ENCODE results near the gene TYROBP. TPM values are rescaled to one million over a fixed set of nuclear protein-coding genes. Genes with fewer than 3 reads are reported as not detected.
"Not testable (repeated sequence)": the region's sequence is repeated elsewhere in the genome, so short reads cannot be mapped to it uniquely, and the experiment has no call there.

The TYROBP gene
- total and polyA plus RNA-seq, 8 donors, result 12.3 to 407 (median 14.1) TPM

- ATAC-seq (no peak), DNase-seq (peak in 1 of 4 donors; percentile 54)
- Histone ChIP-seq H3K9me3 (no peaks in the 10 kb centered on the region), H3K36me3 (peaks cover 0 to 52% of the 10 kb centered on the region in 2 donors), H3K4me3 (peak overlapping the region; percentile 68 to 80), H3K27ac (peak overlapping the region; percentile 91 to 96), H3K27me3 (no peaks in the 10 kb centered on the region), H3K4me1 (peaks cover 13 to 52% of the 10 kb centered on the region in 2 donors)
- intact Hi-C loops (cut with DNase I), result no loop called here
- TF ChIP-seq CTCF (IDR thresholded peaks at IDR 0.05), result no peak
These were observed 10.2 kb downstream of the TYROBP start for GRCh38 chr19:35897706-35898451.

DNA sequence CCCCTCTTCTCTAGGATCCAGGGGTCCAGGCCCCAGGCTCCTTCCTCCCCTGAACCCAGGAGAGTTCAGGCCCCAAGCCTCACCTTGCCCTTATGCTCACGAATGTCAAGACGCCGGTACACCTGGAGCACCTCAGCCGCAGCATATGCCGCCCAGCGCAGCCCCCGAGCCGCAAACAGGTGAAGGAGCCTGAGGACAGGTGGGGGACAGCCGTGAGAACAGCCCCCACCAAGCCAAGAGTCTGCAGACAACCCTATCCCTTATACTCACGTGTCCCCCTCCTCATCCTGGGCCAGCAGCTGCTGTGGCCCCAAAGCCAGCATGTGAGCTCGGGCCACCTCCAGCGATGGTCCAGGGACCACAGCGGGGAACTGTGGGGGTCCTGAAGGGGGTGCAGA is 11.5 kb downstream of the TYROBP start:
- Histone ChIP-seq H3K9me3 (no peaks in the 10 kb centered on the region), H3K36me3 (peaks cover 0 to 64% of the 10 kb centered on the region in 2 donors), H3K27ac (no peak overlapping the region), H3K27me3 (no peaks in the 10 kb centered on the region), H3K4me3 (no peak overlapping the region), H3K4me1 (peaks cover 13 to 40% of the 10 kb centered on the region in 2 donors)
- ATAC-seq (no peak), DNase-seq (peak in 1 of 4 donors; percentile 66)
- intact Hi-C loops (cut with DNase I), result no loop called here
- TF ChIP-seq CTCF (IDR thresholded peaks at IDR 0.05), result no peak

DNA sequence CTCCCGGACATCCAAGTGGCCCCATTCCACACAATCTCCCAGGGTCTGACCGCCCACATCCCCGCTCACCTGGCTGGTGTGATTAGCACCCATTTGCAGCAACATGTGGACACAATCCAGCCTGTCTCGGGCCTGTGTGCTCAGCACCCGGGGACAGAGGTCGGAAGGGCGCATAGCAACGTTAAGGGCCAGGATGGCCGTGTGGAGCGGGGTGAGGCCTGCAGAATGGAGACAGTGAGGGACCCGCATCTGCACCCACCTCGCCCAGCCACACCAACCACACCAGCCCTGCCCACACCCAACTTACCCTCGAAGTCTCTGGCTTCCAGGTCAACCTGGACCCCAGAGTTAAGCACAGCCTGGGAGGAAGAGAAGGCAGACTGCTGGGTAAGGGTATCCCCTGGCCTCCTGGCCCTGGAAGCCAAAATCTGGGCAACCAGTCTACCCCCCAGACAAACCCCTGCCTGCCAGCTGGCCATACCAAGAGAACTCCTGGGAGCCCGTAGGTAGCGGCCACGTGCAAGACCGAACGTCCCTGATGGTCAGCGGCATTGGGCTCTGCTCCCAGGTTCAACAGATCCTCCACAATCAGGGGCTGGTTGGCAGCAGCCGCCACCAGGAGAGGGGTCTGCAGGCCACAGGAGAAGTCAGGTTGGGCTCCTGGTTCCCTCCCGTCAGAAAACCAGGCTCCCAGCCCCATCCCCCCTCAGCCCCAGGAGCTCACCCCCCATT is 12.0 kb downstream of the TYROBP start:
- H3K27me3 ChIP-seq, result no peaks in the 10 kb centered on the region
- intact Hi-C loops (cut with DNase I), result no loop called here
- H3K4me3 ChIP-seq, result no peak overlapping the region
- peak in 1 of 4 donors; percentile 68 for DNase-seq
- H3K4me1 ChIP-seq, result peaks cover 11 to 34% of the 10 kb centered on the region in 2 donors
- H3K27ac ChIP-seq, result no peak overlapping the region
- no peaks in the 10 kb centered on the region for H3K9me3 ChIP-seq
- no peak for TF ChIP-seq CTCF (IDR thresholded peaks at IDR 0.05)
- H3K36me3 ChIP-seq, result peaks cover 0 to 70% of the 10 kb centered on the region in 2 donors
- ATAC-seq, result no peak

DNA sequence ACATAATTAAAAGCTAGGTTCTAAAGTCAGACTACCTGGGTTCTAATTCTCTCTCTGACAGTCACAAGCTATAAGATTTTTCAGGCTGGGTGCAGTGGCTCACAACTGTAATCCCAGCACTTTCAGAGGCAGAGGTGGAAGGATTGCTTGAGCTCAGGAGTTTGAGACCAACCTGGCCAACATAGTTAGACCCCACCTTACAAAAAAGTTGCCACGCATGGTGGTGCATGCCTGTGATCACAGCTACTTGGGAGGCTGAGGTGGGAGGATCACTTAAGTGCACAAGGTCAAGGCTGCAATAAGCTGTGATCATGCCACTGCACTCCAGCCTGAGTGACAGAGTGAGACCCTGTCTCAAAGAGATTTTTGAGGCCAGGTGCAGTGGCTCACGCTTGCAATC is 13.8 kb downstream of the TYROBP start:
- ATAC-seq (no peak), DNase-seq (peak in 1 of 4 donors; percentile 3)
- H3K4me3 ChIP-seq, result no peak overlapping the region
- TF ChIP-seq CTCF (IDR thresholded peaks at IDR 0.05), result no peak
- peaks cover 8 to 30% of the 10 kb centered on the region in 2 donors for H3K4me1 ChIP-seq
- H3K36me3 ChIP-seq, result peaks cover 0 to 87% of the 10 kb centered on the region in 2 donors
- no peak overlapping the region for H3K27ac ChIP-seq
- no peaks in the 10 kb centered on the region for H3K27me3 ChIP-seq
- no peaks in the 10 kb centered on the region for H3K9me3 ChIP-seq
- intact Hi-C loops (cut with DNase I), result no loop called here

- ATAC-seq; H3K27me3 ChIP-seq; intact Hi-C loops (cut with DNase I); H3K4me3 ChIP-seq; H3K9me3 ChIP-seq; H3K27ac ChIP-seq: not testable (repeated sequence)
- peaks cover 0 to 11% of the 10 kb centered on the region in 2 donors for H3K4me1 ChIP-seq
- H3K36me3 ChIP-seq, result peaks cover 0 to 100% of the 10 kb centered on the region in 2 donors
- peak in 1 of 4 donors; percentile 3 for DNase-seq
These were observed 16.3 kb downstream of the TYROBP start for GRCh38 chr19:35891819-35892218.
